GM18507 (cell line): ENCODE measurements around the gene NCK2.

Experiments used
- DNase-seq: peaks from one replicate; pipeline ENCODE4 v3.0.0; 2011; ENCODE audit warnings: low read depth; ENCODE audit not compliant: insufficient read length; ENCODE audit errors: extremely low spot score
- FAIRE-seq: peaks from 2 replicates; lab custom pipeline; 2011; peaks lifted over from hg19 to GRCh38; lab: Jason Lieb, UNC

NCK2 gene

DNA sequence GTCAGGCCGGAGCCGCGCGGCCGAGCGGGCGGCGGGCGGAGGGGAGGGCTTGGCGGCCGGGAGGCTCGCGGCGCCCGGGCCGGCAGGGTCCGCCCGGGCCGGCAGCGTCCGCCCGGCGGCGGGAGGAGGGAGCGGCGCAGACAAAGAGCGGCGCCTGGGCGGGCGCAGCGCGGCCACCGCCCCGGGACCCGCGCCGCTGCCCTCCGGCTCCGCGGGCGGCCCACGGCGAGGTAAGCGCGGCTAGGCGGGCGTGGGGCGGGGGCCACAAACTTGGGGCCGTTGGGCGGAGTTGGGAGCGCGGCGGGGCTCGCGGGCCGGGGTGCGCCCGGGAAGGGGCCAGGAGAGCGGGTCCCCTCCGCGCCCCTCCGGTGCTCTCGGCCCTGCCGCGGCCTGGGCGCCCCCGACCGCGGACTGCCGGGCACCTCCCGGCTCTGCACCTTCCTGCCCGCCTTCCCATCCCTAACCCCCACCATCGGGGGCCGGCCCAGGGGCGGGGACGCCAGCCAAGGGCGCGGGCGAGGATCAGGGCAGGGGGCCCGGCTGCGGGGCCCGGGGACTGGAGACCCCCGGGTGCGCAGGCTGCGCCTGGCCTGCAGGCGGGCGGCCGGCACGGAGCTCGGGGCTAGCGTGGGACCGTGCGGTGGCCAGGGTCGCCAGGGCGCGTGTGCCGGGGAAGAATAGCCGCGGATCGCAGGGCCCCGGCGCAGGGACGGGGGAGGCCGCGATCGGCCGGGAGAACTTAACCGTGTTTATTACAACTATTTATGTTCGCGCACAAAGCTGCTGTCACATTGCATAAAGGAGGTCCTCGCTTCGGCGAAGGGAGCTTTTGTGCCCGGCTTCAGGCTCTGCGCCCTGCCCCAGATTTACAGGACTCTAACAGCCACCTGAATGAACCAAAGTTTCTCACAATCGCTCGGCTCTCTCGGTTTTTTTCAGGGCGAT lies at the start of gene NCK2:
NCK2 (plus strand) TSS at position 4 of the 945 bp plus-strand sequence. CDS start 110,152 bp downstream, outside the sequence.
- DNase-seq (no peak), FAIRE-seq (no peak)

- DNase-seq (no peak), FAIRE-seq (no peak)
Measured at GRCh38 chr2:105697781-105698449, 46.8 kb upstream of the NCK2 start.

- FAIRE-seq (no peak), DNase-seq (no peak)
Measured at GRCh38 chr2:105698820-105699219, 45.9 kb upstream of the NCK2 start.

- DNase-seq (no peak), FAIRE-seq (no peak)
Measured at GRCh38 chr2:105701042-105701441, 43.7 kb upstream of the NCK2 start.

- DNase-seq (no peak), FAIRE-seq (no peak)
Measured at GRCh38 chr2:105708697-105709096, 36.0 kb upstream of the NCK2 start.

DNA sequence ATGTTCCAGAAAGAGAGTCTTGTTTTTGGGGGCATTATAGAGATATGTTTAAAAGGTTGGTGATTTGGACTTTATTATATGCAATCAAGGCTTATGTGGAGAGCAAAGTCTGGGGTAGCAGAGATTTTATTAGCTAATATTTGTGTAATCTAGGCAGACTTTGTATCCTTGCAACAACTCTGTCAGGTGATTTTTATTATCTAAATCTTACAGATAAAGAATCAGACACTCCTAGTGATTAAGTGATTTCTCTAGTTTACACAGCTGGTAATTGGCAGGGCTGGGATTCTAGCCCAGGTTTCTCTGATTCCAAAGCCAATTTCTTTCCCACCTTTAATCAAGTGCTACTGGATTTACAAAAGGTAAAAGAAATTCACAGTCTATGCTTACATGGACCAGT lies 33.3 kb upstream of the NCK2 start:
- no peak for DNase-seq
- FAIRE-seq, result no peak

- DNase-seq (no peak), FAIRE-seq (no peak)
Measured at GRCh38 chr2:105712166-105712915, 32.4 kb upstream of the NCK2 start.

- FAIRE-seq (no peak), DNase-seq (no peak)
Measured at GRCh38 chr2:105712981-105713596, 31.6 kb upstream of the NCK2 start.

DNA sequence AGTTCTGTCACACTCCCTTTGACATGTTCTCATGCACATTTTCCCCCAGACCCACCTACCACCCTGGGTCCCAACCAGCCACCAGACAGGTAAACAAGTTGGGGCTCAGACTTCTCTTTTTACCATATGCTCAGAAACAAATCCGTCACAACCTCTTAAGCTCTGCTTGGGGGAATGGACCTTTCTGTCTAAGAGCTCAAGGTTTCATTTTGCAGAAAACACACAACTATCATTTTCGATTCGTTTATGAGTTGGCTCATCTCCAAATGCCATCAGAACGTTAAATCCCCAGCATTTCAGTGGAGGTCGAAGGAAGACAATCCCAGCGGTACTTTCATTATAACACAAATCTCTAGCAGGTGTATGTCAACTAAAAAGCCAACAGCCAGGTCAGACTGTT lies 30.6 kb upstream of the NCK2 start:
- no peak for DNase-seq
- no peak for FAIRE-seq

- DNase-seq (no peak), FAIRE-seq (no peak)
Measured at GRCh38 chr2:105718846-105719481, 25.7 kb upstream of the NCK2 start.

- FAIRE-seq, result no peak
- no peak for DNase-seq
Measured at GRCh38 chr2:105721991-105722511, 22.7 kb upstream of the NCK2 start.

DNA sequence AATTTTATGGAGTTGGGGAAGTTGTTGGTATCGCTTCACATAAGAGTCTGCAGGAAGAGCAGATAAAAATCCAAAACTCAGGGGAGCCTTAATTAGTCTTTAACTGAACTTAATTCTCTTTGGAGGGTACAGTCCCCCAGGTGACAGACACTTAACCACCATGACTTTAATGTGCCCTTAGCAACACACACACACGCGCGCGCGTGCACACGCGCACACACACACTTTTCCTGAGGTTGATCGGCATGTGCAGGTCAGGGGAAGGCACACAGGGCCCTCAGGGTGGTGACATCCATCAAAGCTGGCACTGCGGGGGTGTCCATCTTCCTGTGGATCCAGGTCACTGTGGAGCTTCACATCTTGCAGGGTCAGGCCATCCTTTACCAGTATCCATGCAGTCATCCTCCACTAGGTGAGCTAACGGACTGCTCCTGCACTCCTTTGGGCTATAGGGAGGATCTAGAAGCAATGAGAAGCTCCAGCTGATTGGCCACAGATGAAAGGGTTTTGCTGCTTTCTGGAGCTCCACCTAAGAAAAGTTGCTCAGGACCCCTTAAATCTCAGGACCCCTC lies 21.9 kb upstream of the NCK2 start:
- DNase-seq (no peak), FAIRE-seq (no peak)

GRCh38 chr2:105723431-105723830 lies 21.3 kb upstream of the NCK2 start:
- no peak for DNase-seq
- FAIRE-seq, result no peak

DNA sequence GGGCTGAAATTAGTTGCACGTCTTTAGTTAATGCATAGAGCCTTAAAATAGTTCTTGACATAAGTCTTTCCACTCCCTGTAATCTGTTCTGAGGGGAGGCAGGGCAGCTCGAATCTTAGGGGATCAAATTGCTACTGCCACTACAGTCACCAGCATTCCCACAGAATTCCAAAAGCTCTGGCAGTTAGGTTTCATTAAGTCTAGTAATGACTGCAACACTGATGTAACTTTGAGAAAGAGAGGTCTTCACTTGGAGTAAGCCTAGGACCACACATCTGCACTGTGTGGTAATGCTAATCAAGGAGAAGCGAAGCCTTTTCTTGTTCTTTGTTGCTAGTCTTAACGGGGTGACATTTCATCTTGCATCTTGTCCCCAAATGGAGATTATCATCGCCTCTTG lies 19.3 kb upstream of the NCK2 start:
- DNase-seq (no peak), FAIRE-seq (no peak)

- FAIRE-seq, result no peak
- no peak for DNase-seq
Measured at GRCh38 chr2:105730170-105730569, 14.5 kb upstream of the NCK2 start.

DNA sequence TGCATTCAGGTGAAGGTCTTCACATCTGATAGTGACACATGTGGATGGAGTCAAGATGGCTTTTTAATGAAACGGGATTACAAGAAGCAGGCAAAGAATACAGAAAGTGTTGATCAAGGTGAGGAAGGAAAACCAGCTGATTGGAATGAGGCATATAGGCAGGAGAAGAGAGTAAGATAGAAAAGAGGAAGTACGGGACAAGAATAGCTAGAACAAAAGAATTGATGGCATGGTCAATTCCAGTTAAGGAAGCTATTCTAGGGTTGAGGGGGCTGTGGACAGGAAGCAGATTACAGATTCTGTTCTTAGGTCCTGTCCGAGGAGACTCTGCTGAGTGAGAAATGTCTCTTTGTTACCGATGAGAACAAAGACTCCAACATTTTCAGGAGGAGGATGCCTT lies 13.2 kb upstream of the NCK2 start:
- no peak for FAIRE-seq
- no peak for DNase-seq

DNA sequence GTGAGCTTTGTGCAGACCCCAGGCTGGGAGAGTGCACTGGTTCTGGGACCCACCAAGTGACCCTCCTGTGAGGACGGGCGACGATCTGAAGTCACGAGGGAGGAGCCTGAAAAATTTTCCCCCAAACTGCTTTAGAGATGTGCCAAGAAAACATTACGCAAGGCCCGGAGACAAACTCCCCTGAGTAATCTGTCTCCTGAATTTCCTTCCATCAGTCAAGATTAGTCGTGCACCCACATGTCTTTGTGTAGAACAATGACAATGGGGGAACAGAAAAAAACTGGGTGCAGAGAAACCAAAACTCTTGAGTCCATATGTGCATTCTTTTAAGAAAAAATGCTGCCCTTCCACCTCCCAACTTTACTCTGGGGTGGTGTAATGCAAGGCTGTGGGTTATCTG lies 12.6 kb upstream of the NCK2 start:
- DNase-seq (no peak), FAIRE-seq (no peak)

DNA sequence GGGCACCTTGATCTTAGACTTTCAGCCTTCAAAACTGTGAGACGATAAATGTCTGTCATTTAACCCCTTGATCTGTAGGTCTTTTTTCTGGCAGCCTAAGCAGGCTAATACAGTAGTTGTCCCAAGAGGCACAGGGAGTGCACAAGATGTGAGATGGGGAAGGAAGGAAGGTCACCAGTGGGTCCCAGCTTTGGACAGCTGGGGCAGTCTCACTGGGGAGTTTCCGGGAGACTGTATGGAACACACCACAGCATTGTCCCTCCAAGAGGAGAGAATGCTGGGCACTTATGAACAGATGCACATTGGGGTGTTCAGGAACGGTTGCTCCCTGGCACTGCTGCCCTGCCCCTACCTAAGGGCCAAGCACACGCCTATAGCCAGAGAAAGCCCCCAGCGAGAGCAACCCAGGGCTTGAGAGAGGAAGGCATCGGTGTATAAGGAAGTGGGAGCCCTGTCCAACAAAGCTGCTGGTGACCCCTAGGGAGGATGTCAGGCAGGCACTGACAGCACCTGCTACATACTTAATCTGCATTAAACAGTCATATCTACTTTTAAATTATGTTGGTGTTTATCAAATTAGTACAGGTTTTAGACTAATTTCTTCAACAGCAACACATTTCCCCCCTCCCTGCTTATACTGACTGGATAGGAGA lies 11.6 kb upstream of the NCK2 start:
- FAIRE-seq, result no peak
- DNase-seq, result no peak
